Gastrocnemius medialis (tissue), 4 donors: ENCODE measurements around the gene SCIN.

Experiments
- POLR2A ChIP-seq, 2 donors: fragments of 450-650 bp; IDR thresholded peaks; one replicate each; pipeline ENCODE4 v1.6.1; 2017; ENCODE audit warnings: antibody characterized with exemption in 2 of 2, mild to moderate bottlenecking in 2 of 2, moderate library complexity in 2 of 2
- TF ChIP-seq, protein P1 (sequence below), 5 experiments: fragments of 450-650 bp in 3 of 5; fragments of 200-600 bp in 2 of 5; sonication (generic) in 2 of 5; IDR thresholded peaks in 4 of 5; conservative IDR thresholded peaks in 1 of 5; 1 replicate in 4 of 5; 2 replicates in 1 of 5; pipeline ENCODE4 v1.5.1; 2016 to 2019; ENCODE audit warnings: antibody characterized with exemption in 5 of 5, mild to moderate bottlenecking in 3 of 5, moderate library complexity in 3 of 5

DNA sequence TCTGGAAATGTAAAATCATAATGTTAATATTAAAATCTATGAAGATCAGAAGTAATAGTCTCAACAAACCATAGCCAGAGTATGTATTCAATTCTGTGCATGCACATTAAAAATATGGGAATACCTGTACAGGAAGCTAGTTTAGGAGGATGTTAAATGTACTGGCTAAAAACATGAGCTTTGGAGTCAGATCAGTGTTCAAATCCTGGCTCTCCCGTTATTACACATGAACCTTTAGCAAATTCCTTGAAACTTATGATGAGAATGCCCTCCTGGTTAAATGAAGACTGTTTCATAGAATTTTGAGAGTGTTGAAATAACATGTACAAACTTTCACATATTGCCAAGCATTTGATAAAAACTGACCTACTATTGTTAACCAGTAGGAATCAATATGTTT, 121.5 kb downstream of the SCIN start:
- TF ChIP-seq, protein P1, sequence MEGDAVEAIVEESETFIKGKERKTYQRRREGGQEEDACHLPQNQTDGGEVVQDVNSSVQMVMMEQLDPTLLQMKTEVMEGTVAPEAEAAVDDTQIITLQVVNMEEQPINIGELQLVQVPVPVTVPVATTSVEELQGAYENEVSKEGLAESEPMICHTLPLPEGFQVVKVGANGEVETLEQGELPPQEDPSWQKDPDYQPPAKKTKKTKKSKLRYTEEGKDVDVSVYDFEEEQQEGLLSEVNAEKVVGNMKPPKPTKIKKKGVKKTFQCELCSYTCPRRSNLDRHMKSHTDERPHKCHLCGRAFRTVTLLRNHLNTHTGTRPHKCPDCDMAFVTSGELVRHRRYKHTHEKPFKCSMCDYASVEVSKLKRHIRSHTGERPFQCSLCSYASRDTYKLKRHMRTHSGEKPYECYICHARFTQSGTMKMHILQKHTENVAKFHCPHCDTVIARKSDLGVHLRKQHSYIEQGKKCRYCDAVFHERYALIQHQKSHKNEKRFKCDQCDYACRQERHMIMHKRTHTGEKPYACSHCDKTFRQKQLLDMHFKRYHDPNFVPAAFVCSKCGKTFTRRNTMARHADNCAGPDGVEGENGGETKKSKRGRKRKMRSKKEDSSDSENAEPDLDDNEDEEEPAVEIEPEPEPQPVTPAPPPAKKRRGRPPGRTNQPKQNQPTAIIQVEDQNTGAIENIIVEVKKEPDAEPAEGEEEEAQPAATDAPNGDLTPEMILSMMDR (IDR thresholded peaks at IDR 0.05 in 4 of 5, conservative IDR thresholded peaks at IDR 0.05 in 1 of 5), result no peak
- no peak for TF ChIP-seq POLR2A (IDR thresholded peaks at IDR 0.05)
